Measurements from ENCODE around the gene GAB4. TPM values are rescaled to one million over a fixed set of nuclear protein-coding genes. Genes with fewer than 3 reads are reported as not detected.

Gene GAB4
- total and polyA plus RNA-seq, 2 experiments from 2014 or later = not detected

DNA sequence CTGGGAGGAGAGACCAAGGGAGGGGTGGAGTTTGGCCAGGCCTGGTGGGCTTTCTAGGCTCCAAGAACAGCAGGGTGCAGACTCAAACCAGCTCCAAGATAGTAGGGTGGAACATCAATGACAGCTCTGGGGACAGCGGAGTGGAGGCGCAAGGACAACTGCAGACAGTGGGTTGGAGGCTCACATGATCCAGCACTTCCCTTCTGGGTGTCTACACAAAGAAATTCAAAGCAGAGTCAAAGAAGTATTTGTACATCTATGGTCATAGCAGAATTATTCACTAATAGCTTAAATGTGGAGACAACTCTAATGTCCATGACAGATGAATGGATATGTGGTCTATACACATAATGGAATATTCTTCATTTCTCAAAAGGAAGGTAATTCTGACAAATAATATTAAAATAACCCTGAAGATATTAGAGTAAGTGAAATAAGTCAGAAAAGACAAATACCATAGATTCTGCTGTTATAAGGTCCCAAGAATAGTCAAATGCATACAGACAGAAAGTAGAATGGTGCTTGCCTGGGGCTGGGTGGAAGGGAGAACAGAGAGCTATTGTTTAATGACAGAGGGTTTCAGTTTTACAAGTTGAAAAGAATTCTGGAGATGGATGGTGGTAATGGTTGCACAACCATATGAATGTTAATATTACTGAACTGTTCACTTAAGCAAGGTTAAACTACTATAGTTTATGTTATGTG lies 5.5 kb upstream of the GAB4 start:
- H3K4me3 ChIP-seq = no peak overlapping the region
- TF ChIP-seq, protein P1, sequence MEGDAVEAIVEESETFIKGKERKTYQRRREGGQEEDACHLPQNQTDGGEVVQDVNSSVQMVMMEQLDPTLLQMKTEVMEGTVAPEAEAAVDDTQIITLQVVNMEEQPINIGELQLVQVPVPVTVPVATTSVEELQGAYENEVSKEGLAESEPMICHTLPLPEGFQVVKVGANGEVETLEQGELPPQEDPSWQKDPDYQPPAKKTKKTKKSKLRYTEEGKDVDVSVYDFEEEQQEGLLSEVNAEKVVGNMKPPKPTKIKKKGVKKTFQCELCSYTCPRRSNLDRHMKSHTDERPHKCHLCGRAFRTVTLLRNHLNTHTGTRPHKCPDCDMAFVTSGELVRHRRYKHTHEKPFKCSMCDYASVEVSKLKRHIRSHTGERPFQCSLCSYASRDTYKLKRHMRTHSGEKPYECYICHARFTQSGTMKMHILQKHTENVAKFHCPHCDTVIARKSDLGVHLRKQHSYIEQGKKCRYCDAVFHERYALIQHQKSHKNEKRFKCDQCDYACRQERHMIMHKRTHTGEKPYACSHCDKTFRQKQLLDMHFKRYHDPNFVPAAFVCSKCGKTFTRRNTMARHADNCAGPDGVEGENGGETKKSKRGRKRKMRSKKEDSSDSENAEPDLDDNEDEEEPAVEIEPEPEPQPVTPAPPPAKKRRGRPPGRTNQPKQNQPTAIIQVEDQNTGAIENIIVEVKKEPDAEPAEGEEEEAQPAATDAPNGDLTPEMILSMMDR (IDR thresholded peaks at IDR 0.05; ENCODE audit: poor library complexity) = no peak
- no peak for TF ChIP-seq EZH2 (IDR thresholded peaks at IDR 0.05; ENCODE audit: borderline replicate concordance)
- no peak for TF ChIP-seq EZH2phosphoT487 (IDR thresholded peaks at IDR 0.05; ENCODE audit: low read depth, severe bottlenecking, unreplicated experiment)
- no peaks in the 10 kb centered on the region for H3K4me1 ChIP-seq (ENCODE audit: insufficient read depth)
- H3K9me2 ChIP-seq (replicated peaks; ENCODE audit: insufficient read depth) = no peaks in the 10 kb centered on the region
- no peak overlapping the region for H2AFZ ChIP-seq
- no peak overlapping the region for H3K4me2 ChIP-seq
- 97% methylated on average over 2 of the region's 2 CpGs for WGBS (ENCODE audit: low lambda C conversion rate, missing lambda C conversion rate)
- no peak overlapping the region for H3K27ac ChIP-seq
- no peaks in the 10 kb centered on the region for H3K36me3 ChIP-seq (replicated peaks; ENCODE audit: insufficient read depth, low read depth)
- DNase-seq (ENCODE audit: low spot score) = no peak
- H3K9me3 ChIP-seq (ENCODE audit: low read depth) = no peaks in the 10 kb centered on the region
- H3K27me3 ChIP-seq = no peaks in the 10 kb centered on the region
- no peaks in the 10 kb centered on the region for H3K79me2 ChIP-seq
- H4K20me1 ChIP-seq (ENCODE audit: insufficient read depth, poor library complexity, severe bottlenecking) = no peaks in the 10 kb centered on the region

DNA sequence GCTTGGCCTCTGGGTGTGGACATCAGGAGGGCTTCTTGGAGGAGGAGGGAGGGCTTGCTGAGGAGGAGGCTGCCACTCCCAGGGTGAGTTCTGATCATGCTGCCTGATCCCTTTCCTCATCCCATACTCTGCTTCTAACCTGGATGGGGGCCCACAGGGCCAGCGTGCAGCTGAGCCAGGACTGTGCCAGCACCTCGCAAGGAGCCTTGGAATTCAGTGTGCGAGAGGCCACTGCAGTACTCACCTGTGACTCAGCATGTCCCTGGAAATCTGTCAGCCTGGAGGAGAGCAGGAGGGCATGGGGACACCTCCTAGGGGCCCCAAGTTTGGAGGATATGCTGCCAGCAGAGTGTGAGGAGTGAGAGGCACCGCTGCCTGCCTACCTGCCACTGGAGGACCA lies 4.2 kb upstream of the GAB4 start:
- H3K4me3 ChIP-seq = no peak overlapping the region
- no peaks in the 10 kb centered on the region for H3K9me3 ChIP-seq (ENCODE audit: low read depth)
- H3K79me2 ChIP-seq = no peaks in the 10 kb centered on the region
- no peaks in the 10 kb centered on the region for H3K9me2 ChIP-seq (replicated peaks; ENCODE audit: insufficient read depth)
- no peak overlapping the region for H3K4me2 ChIP-seq
- 75% methylated on average over 4 of the region's 4 CpGs for WGBS (ENCODE audit: low lambda C conversion rate, missing lambda C conversion rate)
- H2AFZ ChIP-seq = no peak overlapping the region
- no peaks in the 10 kb centered on the region for H3K36me3 ChIP-seq (replicated peaks; ENCODE audit: insufficient read depth, low read depth)
- no peaks in the 10 kb centered on the region for H4K20me1 ChIP-seq (ENCODE audit: insufficient read depth, poor library complexity, severe bottlenecking)
- no peak for DNase-seq (ENCODE audit: low spot score)
- TF ChIP-seq, protein P1 (IDR thresholded peaks at IDR 0.05; ENCODE audit: poor library complexity) = no peak
- TF ChIP-seq EZH2phosphoT487 (IDR thresholded peaks at IDR 0.05; ENCODE audit: low read depth, severe bottlenecking, unreplicated experiment) = no peak
- TF ChIP-seq EZH2 (IDR thresholded peaks at IDR 0.05; ENCODE audit: borderline replicate concordance) = no peak
- H3K27me3 ChIP-seq = no peaks in the 10 kb centered on the region
- no peaks in the 10 kb centered on the region for H3K4me1 ChIP-seq (ENCODE audit: insufficient read depth)
- no peak overlapping the region for H3K27ac ChIP-seq

DNA sequence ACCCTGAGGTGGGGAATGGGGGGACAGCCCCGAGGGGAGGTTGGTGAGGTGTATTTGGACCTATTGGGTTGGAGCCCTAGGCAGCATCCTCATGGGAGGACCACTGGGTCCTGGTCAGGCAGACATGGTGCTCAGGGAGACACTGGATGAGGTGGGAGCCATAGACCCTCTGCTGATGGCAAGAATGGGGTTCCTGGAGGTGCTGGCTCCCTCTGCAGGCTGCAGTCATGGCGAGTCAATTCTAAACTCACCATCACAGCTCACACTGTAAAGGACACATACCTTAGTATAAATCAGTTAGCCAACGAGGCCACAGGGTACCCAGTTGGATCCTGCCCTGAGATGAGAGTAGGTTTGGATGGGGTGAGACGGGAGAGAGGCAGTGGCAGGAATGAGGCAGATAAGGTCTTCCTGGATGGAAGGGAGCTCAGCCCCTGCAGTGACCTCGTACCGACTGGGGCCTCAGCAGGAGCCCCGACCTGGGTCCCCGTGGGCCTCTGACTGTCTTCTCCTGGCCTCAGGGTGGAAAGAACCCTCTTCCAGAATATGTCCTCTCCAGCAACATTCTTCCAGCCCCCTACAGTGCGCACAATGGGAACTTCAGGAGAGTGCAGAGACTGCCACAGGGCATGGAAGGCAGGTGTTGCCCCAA lies 1.7 kb upstream of the GAB4 start:
- Histone ChIP-seq H3K27ac (no peak overlapping the region), H3K4me1 (ENCODE audit: insufficient read depth) (no peaks in the 10 kb centered on the region), H2AFZ (no peak overlapping the region), H3K79me2 (no peaks in the 10 kb centered on the region), H3K36me3 (replicated peaks; ENCODE audit: insufficient read depth, low read depth) (no peaks in the 10 kb centered on the region), H3K9me3 (ENCODE audit: low read depth) (no peaks in the 10 kb centered on the region), H3K4me2 (no peak overlapping the region), H3K27me3 (no peaks in the 10 kb centered on the region), H3K9me2 (replicated peaks; ENCODE audit: insufficient read depth) (no peaks in the 10 kb centered on the region), H4K20me1 (ENCODE audit: insufficient read depth, poor library complexity, severe bottlenecking) (no peaks in the 10 kb centered on the region), H3K4me3 (no peak overlapping the region)
- TF ChIP-seq, protein P1 (IDR thresholded peaks at IDR 0.05; ENCODE audit: poor library complexity) = no peak
- TF ChIP-seq EZH2 (IDR thresholded peaks at IDR 0.05; ENCODE audit: borderline replicate concordance) (no peak), EZH2phosphoT487 (IDR thresholded peaks at IDR 0.05; ENCODE audit: low read depth, severe bottlenecking, unreplicated experiment) (no peak)
- DNase-seq (ENCODE audit: low spot score) = no peak
- WGBS (ENCODE audit: low lambda C conversion rate, missing lambda C conversion rate) = 72% methylated on average over 9 of the region's 9 CpGs

All from hepatocyte (in vitro differentiated cells).